Parathyroid adenoma (tissue), 2 donors: ENCODE measurements around the gene SPOCD1.

Source experiments
- H2AFZ ChIP-seq: fragments of 300-600 bp; sonication (generic); one replicate; pipeline ENCODE4 v1.7.0; 2017; ENCODE audit warnings: antibody characterized with exemption, mild to moderate bottlenecking
- H3K27ac ChIP-seq: fragments of 300-600 bp; sonication (generic); one replicate; pipeline ENCODE4 v1.7.0; 2017
- H3K27me3 ChIP-seq: fragments of 300-600 bp; sonication (generic); one replicate; pipeline ENCODE4 v1.7.0; 2017; ENCODE audit warnings: low read length; ENCODE audit not compliant: control insufficient read depth, insufficient read depth
- H3K36me3 ChIP-seq: fragments of 300-600 bp; sonication (generic); one replicate; pipeline ENCODE4 v1.7.0; 2017; ENCODE audit warnings: low read length; ENCODE audit not compliant: control insufficient read depth, insufficient read depth
- H3K4me1 ChIP-seq: fragments of 300-600 bp; sonication (generic); one replicate; pipeline ENCODE4 v1.7.0; 2017; ENCODE audit warnings: control low read depth
- H3K4me2 ChIP-seq: fragments of 300-600 bp; sonication (generic); one replicate; pipeline ENCODE4 v1.7.0; 2017; ENCODE audit warnings: low read length
- H3K4me3 ChIP-seq: fragments of 300-600 bp; sonication (generic); one replicate; pipeline ENCODE4 v1.7.0; 2017; ENCODE audit warnings: low read depth, low read length
- H3K79me2 ChIP-seq: fragments of 300-600 bp; sonication (generic); one replicate; pipeline ENCODE4 v1.7.0; 2017; ENCODE audit warnings: control low read depth
- H3K9ac ChIP-seq: fragments of 300-600 bp; sonication (generic); one replicate; pipeline ENCODE4 v1.7.0; 2017; ENCODE audit warnings: mild to moderate bottlenecking
- H3K9me3 ChIP-seq: fragments of 300-600 bp; sonication (generic); one replicate; pipeline ENCODE4 v1.7.0; 2017; ENCODE audit warnings: low read length; ENCODE audit not compliant: control insufficient read depth
- CTCF ChIP-seq: fragments of 300-600 bp; sonication (generic); IDR thresholded peaks from one replicate; pipeline ENCODE4 v1.7.0; 2017; ENCODE audit warnings: antibody characterized with exemption, mild to moderate bottlenecking
- donor health status: primary hyperparathyroidism.

SPOCD1 gene

DNA sequence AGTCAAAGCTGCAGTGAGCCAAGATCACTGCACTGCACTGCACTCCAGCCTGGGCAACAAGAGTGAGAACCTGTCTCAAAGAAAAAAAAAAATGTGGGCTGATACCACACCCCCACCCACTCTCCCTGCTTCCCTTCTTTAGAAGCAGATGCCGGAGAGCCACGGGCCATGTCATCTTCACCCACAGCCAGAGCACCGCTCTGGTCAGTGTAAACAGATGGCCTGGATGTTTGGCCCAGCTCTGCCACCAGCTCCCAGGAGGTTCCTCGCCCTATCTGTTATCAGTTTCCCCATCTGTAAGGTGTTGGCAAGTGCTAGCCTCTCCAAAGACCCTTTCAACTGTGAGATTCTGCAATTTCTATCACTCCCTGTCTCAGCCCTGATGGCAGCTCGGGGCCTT lies 39.8 kb downstream of the SPOCD1 start:
- no peak overlapping the region for H3K4me2 ChIP-seq
- H3K27me3 ChIP-seq, result peaks cover 9% of the 10 kb centered on the region
- no peak overlapping the region for H2AFZ ChIP-seq
- no peak overlapping the region for H3K4me3 ChIP-seq
- H3K9ac ChIP-seq, result no peak overlapping the region
- H3K27ac ChIP-seq, result no peak overlapping the region
- no peaks in the 10 kb centered on the region for H3K36me3 ChIP-seq
- no peaks in the 10 kb centered on the region for H3K9me3 ChIP-seq
- H3K79me2 ChIP-seq, result no peaks in the 10 kb centered on the region
- H3K4me1 ChIP-seq, result no peaks in the 10 kb centered on the region
- TF ChIP-seq CTCF, result no peak

DNA sequence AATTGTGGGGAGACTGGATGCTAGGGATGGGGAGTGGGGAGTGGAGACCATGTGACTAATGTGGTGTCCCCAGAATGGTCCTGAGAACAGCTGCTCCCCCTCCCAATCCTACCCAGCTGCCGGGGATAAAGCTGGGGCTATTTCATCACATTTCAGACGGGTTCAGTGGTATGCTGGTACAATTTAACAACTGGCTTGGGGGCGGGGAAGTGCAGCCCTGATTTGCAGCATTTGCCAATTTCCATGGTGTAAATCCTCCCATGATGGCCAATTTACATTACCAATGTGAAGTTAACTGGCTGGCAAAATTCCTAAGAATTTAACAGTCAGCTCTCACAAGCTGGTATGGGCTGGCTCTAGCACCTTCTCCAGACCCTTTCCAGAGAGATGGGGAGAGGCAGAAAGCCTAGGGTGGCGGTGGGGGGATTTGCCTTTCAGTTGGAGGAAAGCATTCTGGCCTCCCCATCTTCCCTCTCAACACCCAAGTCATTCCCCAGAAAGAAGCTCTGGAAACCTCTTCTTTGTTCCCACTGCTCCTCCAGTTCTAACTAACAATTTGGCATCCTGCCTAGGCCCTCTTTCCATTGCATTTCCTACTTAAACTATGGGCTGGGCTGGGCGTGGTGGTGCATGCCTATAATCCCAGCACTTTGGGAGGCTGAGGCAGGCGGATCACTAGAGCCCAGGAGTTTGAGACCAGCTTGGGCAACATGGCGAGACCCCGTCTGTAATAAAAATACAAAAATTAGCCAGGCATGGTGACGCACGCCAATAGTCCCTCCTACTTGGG lies 40.4 kb downstream of the SPOCD1 start:
- Histone ChIP-seq H2AFZ (no peak overlapping the region), H3K9ac (no peak overlapping the region), H3K27ac (no peak overlapping the region), H3K79me2 (no peaks in the 10 kb centered on the region), H3K36me3 (no peaks in the 10 kb centered on the region), H3K4me3 (no peak overlapping the region), H3K4me2 (no peak overlapping the region), H3K4me1 (no peaks in the 10 kb centered on the region), H3K9me3 (no peaks in the 10 kb centered on the region), H3K27me3 (peaks cover 9% of the 10 kb centered on the region)
- TF ChIP-seq CTCF, result no peak

DNA sequence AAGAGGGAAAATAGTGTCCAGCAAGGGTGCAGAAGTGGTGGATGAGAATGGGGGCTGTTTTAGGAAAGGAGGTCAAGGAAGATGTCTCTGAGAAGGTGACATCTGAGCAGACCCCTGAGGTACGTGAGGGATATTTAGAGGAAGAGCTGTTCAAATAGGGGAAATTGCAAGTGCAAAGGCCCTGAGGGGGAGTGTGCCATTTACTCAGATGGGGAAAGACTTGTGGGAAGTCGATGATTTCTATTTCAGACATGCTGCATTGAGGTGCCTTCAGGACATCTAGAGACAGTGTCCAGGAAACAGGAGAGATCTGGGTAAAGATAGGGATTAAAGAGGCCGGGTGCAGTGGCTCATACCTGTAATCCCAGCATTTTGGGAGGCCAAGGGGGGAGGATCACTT lies 41.3 kb downstream of the SPOCD1 start:
- Histone ChIP-seq H3K27me3 (peaks cover 9% of the 10 kb centered on the region), H2AFZ (no peak overlapping the region), H3K79me2 (no peaks in the 10 kb centered on the region), H3K4me3 (no peak overlapping the region), H3K36me3 (no peaks in the 10 kb centered on the region), H3K4me2 (no peak overlapping the region), H3K27ac (no peak overlapping the region), H3K4me1 (peaks cover 4% of the 10 kb centered on the region), H3K9me3 (no peaks in the 10 kb centered on the region), H3K9ac (no peak overlapping the region)
- TF ChIP-seq CTCF, result no peak

GRCh38 chr1:31773861-31774260 lies 42.0 kb downstream of the SPOCD1 start:
- Histone ChIP-seq H3K27ac (no peak overlapping the region), H3K9ac (no peak overlapping the region), H3K27me3 (peaks cover 9% of the 10 kb centered on the region), H3K36me3 (no peaks in the 10 kb centered on the region), H3K4me1 (peaks cover 4% of the 10 kb centered on the region), H3K9me3 (no peaks in the 10 kb centered on the region), H3K4me3 (no peak overlapping the region), H2AFZ (no peak overlapping the region), H3K4me2 (no peak overlapping the region), H3K79me2 (no peaks in the 10 kb centered on the region)
- TF ChIP-seq CTCF, result no peak
